Activated CD8-positive, alpha-beta memory T cell treated with anti-CD3 and anti-CD28 coated beads for 4 hours (primary cell): ENCODE measurements around the gene RAVER1.

Source experiments
- DNase-seq, 2 donors: peaks; one replicate each; pipeline ENCODE4 v3.0.0-alpha.2; 2020; ENCODE audit warnings: low read depth in 2 of 2

Gene RAVER1

DNA sequence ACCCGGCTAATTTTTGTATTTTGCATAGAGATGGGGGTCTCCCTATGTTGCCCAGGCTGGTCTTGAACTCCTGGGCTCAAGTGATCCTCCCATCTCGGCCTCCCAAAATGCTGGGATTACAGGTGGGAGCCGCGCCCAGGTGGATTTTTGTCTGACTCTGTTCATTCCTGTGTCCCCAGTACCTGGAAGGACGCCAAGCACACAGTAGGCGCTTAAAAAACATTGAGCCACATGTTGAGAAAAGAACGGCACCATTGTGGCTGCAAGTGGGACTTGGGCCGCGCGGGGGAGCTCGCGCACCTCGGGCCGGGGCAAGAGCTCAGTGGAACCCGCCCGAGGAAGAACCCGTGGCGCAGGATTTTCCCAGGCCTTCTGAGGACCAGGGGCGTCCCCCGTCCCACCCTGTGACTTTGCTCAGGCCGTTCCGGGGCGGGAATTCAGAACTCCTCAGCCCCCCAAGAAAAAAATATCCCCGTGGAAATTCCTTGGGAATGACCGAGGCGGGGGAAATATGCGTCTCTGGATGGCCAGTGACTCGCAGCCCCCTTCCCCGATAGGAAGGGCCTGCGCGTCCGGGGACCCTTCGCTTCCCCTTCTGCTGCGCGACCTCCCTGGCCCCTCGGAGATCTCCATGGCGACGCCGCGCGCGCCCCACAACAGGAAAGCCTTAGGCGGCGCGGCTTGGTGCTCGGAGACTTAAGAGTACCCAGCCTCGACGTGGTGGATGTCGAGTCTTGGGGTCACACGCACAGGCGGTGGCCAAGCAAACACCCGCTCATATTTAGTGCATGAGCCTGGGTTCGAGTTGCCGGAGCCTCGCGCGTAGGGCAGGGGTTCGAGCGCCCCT, 63.8 kb downstream of the RAVER1 start:
- peak; percentile 67 to 79 for DNase-seq

- no peak for DNase-seq
Measured at GRCh38 chr19:10268071-10268470, 65.3 kb downstream of the RAVER1 start.

DNA sequence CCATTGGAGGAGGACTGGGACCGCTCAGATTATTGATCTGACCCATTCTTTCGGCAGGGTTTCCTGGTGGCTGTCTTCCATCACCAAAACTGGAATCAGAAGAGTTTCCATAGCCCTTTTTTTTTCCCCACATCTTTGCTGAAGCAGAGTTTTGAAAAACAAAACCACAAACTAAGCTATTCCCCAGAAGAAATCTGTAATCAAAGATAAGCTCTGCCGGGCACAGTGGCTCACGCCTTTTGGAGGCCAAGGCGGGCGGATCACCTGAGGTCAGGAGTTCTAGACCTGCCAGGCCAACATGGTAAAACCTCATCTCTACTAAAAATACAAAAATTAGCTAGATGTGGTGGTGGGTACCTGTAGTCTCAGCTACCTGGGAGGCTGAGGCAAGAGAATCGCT, 66.6 kb downstream of the RAVER1 start:
- DNase-seq: no peak
